WTC11 (cell line): Measurements from ENCODE around the gene LFNG. TPM values are rescaled to one million over a fixed set of nuclear protein-coding genes. Genes with fewer than 3 reads are reported as not detected.

Experiments
- ATAC-seq: fragments of 200-7000 bp; cut with Tn5 transposase; 2 replicates; pipeline ENCODE4 v1.10.0; 2021; ENCODE audit warnings: mild to moderate bottlenecking, moderate library complexity
- CTCF ChIA-PET: fragments of 300-600 bp; sonication (Branson Sonifier 250); formaldehyde crosslinking; loops from one replicate; lab custom pipeline; 2021; ENCODE audit warnings: antibody characterized with exemption; lab: Charles Lee
- POLR2A ChIA-PET: fragments of 350-600 bp; sonication (Branson Sonifier 250); formaldehyde crosslinking; loops from one replicate; lab custom pipeline; 2021; ENCODE audit warnings: antibody characterized with exemption; lab: Charles Lee
- DNase-seq: peaks from one replicate; pipeline ENCODE4 v3.0.0; 2021; ENCODE audit warnings: low spot score
- H3K27ac Mint-ChIP-seq: 2 replicates; pipeline ENCODE4 v1.8.0; 2021; ENCODE audit warnings: mixed read lengths
- H3K27me3 Mint-ChIP-seq: 2 replicates; pipeline ENCODE4 v1.8.0; 2021; ENCODE audit warnings: low read depth, mild to moderate bottlenecking, moderate library complexity, mixed read lengths
- H3K36me3 Mint-ChIP-seq: 2 replicates; pipeline ENCODE4 v1.8.0; 2021; ENCODE audit warnings: mixed read lengths
- H3K4me1 Mint-ChIP-seq: 2 replicates; pipeline ENCODE4 v1.8.0; 2022; ENCODE audit warnings: mixed read lengths
- H3K4me3 Mint-ChIP-seq: 2 replicates; pipeline ENCODE4 v1.8.0; 2021; ENCODE audit warnings: mild to moderate bottlenecking, moderate library complexity, mixed read lengths
- H3K9me3 Mint-ChIP-seq: 2 replicates; pipeline ENCODE4 v1.8.0; 2021; ENCODE audit warnings: mixed read lengths
- ATF6 ChIP-seq: sonication (generic); formaldehyde crosslinking; IDR thresholded peaks from 2 replicates; pipeline ENCODE4 v1.8.1; 2023; ENCODE audit warnings: mild to moderate bottlenecking, missing genetic modification reagents
- EMX1 ChIP-seq: fragments of 250-450 bp; sonication (Bioruptor Pico); IDR thresholded peaks from 2 replicates; pipeline ENCODE4 v1.8.0; 2021; ENCODE audit warnings: mild to moderate bottlenecking
- GABPB1 ChIP-seq: sonication (generic); formaldehyde crosslinking; IDR thresholded peaks from 2 replicates; pipeline ENCODE4 v1.8.1; 2023; ENCODE audit warnings: mild to moderate bottlenecking, missing genetic modification reagents
- GTF2I ChIP-seq: fragments of 250-450 bp; sonication (Bioruptor Pico); conservative IDR thresholded peaks from 2 replicates; pipeline ENCODE4 v1.4.0; 2021; ENCODE audit warnings: mild to moderate bottlenecking
- IRF1 ChIP-seq: sonication (generic); formaldehyde crosslinking; IDR thresholded peaks from 2 replicates; pipeline ENCODE4 v1.8.0; 2023; ENCODE audit warnings: missing genetic modification reagents
- MXD4 ChIP-seq: fragments of 250-450 bp; sonication (Bioruptor Pico); IDR thresholded peaks from 2 replicates; pipeline ENCODE4 v1.8.0; 2021; ENCODE audit warnings: mild to moderate bottlenecking, moderate library complexity, borderline replicate concordance
- NFATC4 ChIP-seq: fragments of 250-450 bp; sonication (Bioruptor Pico); IDR thresholded peaks from 2 replicates; pipeline ENCODE4 v1.9.0; 2021; ENCODE audit warnings: mild to moderate bottlenecking
- PRDM15 ChIP-seq: sonication (generic); formaldehyde crosslinking; IDR thresholded peaks from 2 replicates; pipeline ENCODE4 v1.8.0; 2022; ENCODE audit warnings: missing genetic modification reagents
- RELA ChIP-seq: sonication (generic); formaldehyde crosslinking; IDR thresholded peaks from 2 replicates; pipeline ENCODE4 v1.8.1; 2022; ENCODE audit warnings: missing genetic modification reagents, mild to moderate bottlenecking, borderline replicate concordance
- RORB ChIP-seq: fragments of 250-450 bp; sonication (Bioruptor Pico); IDR thresholded peaks from 2 replicates; pipeline ENCODE4 v1.9.0; 2021; ENCODE audit warnings: mild to moderate bottlenecking
- STAT6 ChIP-seq: sonication (generic); formaldehyde crosslinking; conservative IDR thresholded peaks from 2 replicates; pipeline ENCODE4 v1.8.1; 2023; ENCODE audit warnings: mild to moderate bottlenecking, low read depth, missing genetic modification reagents, moderate library complexity
- TEAD1 ChIP-seq: sonication (generic); formaldehyde crosslinking; IDR thresholded peaks from 2 replicates; pipeline ENCODE4 v1.8.0; 2022; ENCODE audit warnings: mild to moderate bottlenecking, missing genetic modification reagents
- ZBTB21 ChIP-seq: sonication (generic); formaldehyde crosslinking; IDR thresholded peaks from 2 replicates; pipeline ENCODE4 v1.8.1; 2023; ENCODE audit warnings: mild to moderate bottlenecking, missing genetic modification reagents, borderline replicate concordance
- ZNF219 ChIP-seq: sonication (generic); formaldehyde crosslinking; IDR thresholded peaks from 2 replicates; pipeline ENCODE4 v1.8.0; 2023; ENCODE audit warnings: missing genetic modification reagents, mild to moderate bottlenecking, borderline replicate concordance
- ZNF232 ChIP-seq: sonication (generic); formaldehyde crosslinking; IDR thresholded peaks from 2 replicates; pipeline ENCODE4 v1.8.0; 2022; ENCODE audit warnings: mild to moderate bottlenecking, missing genetic modification reagents
- ZNF396 ChIP-seq: fragments of 250-450 bp; sonication (Bioruptor Pico); IDR thresholded peaks from 2 replicates; pipeline ENCODE4 v1.8.0; 2021; ENCODE audit warnings: mild to moderate bottlenecking, moderate library complexity, borderline replicate concordance
- ZNF423 ChIP-seq: fragments of 250-450 bp; sonication (Bioruptor Pico); IDR thresholded peaks from 2 replicates; pipeline ENCODE4 v2.1.2; 2022; ENCODE audit warnings: mild to moderate bottlenecking, moderate library complexity
- total RNA-seq: library from RNA; stranded (reverse); gene quantifications from 3 replicates; pipeline ENCODE4 v1.2.3, GENCODE V29; 2021
- TF ChIP-seq, protein P1 (sequence below): sonication (generic); formaldehyde crosslinking; IDR thresholded peaks from 2 replicates; pipeline ENCODE4 v1.8.1; 2022; ENCODE audit warnings: low read depth, mild to moderate bottlenecking, moderate library complexity, missing genetic modification reagents, borderline replicate concordance
- TF ChIP-seq, protein P2 (sequence below): sonication (generic); formaldehyde crosslinking; IDR thresholded peaks from 2 replicates; pipeline ENCODE4 v1.8.1; 2023; ENCODE audit warnings: mild to moderate bottlenecking, missing genetic modification reagents, borderline replicate concordance

Gene LFNG
- total RNA-seq, 1 experiment from 2014 or later, result 29.4 TPM

- no peak for DNase-seq
- ChIA-PET POLR2A (interaction anchor here (0.6 to 1.6 kb wide), 2 partner anchors 122 to 265 kb away, joined by 4 to 5 read pairs; no protein-coding TSS in a partner anchor), CTCF (interaction anchor here (0.6 to 7.1 kb wide), 7 partner anchors 23 to 142 kb away, joined by 3 to 65 read pairs (median 4); partner anchors contain the start of gene BRAT1)
- Mint-ChIP-seq H3K36me3 (peaks cover 5% of the 10 kb centered on the region; the same call in 1 of the 2 replicates), H3K9me3 (no peaks in the 10 kb centered on the region), H3K27me3 (peaks cover 18% of the 10 kb centered on the region), H3K27ac (peak overlapping the region; percentile 84), H3K4me1 (peaks cover 42% of the 10 kb centered on the region), H3K4me3 (peak overlapping the region; percentile 56)
- TF ChIP-seq STAT6 (CRISPR knock-in tag), result no peak
- peak; percentile 81; the same call in 1 of the 2 replicates for TF ChIP-seq GTF2I (CRISPR knock-in tag)
- TF ChIP-seq EMX1, result no peak
- no peak for TF ChIP-seq RORB (CRISPR knock-in tag)
- TF ChIP-seq ZNF423 (CRISPR knock-in tag), result 0 out of 2 replicates have a peak, but pooled peaks have one; percentile 2
- TF ChIP-seq GABPB1 (CRISPR knock-in tag), result no peak
- TF ChIP-seq TEAD1 (CRISPR knock-in tag), result no peak; the same call in 1 of the 2 replicates
- TF ChIP-seq NFATC4 (CRISPR knock-in tag), result no peak
- ATAC-seq, result peak; percentile 2
Measured at GRCh38 chr7:2522780-2523433, 3.3 kb downstream of the LFNG start.

- peak overlapping the region; percentile 84; the same call in 1 of the 2 replicates for H3K27ac Mint-ChIP-seq
- H3K4me1 Mint-ChIP-seq, result peaks cover 41% of the 10 kb centered on the region
- ATAC-seq (peak; percentile 2; the same call in 1 of the 2 replicates), DNase-seq (peak; percentile 60)
- no peaks in the 10 kb centered on the region for H3K9me3 Mint-ChIP-seq
- H3K36me3 Mint-ChIP-seq, result peaks cover 5% of the 10 kb centered on the region; the same call in 1 of the 2 replicates
- POLR2A ChIA-PET, result interaction anchor here (0.7 to 1.6 kb wide), 4 partner anchors 26 to 148 kb away, joined by 3 to 4 read pairs (median 3); partner anchors contain the start of gene IQCE
- H3K4me3 Mint-ChIP-seq, result peak overlapping the region; percentile 56
- peaks cover 12% of the 10 kb centered on the region for H3K27me3 Mint-ChIP-seq
- CTCF ChIA-PET, result interaction anchor here (0.6 to 7.1 kb wide), 9 partner anchors 20 to 1531 kb away, joined by 3 to 65 read pairs (median 4); partner anchors contain the start of gene BRAT1
- TF ChIP-seq ZNF219 (CRISPR knock-in tag) (no peak), ZBTB21 (CRISPR knock-in tag) (no peak), IRF1 (CRISPR knock-in tag) (no peak), RELA (CRISPR knock-in tag) (no peak), MXD4 (CRISPR knock-in tag) (no peak), PRDM15 (CRISPR knock-in tag) (0 out of 2 replicates have a peak, but pooled peaks have one; percentile 13), ZNF232 (CRISPR knock-in tag) (no peak), ZNF396 (no peak), ATF6 (CRISPR knock-in tag) (no peak)
- TF ChIP-seq, protein P1, sequence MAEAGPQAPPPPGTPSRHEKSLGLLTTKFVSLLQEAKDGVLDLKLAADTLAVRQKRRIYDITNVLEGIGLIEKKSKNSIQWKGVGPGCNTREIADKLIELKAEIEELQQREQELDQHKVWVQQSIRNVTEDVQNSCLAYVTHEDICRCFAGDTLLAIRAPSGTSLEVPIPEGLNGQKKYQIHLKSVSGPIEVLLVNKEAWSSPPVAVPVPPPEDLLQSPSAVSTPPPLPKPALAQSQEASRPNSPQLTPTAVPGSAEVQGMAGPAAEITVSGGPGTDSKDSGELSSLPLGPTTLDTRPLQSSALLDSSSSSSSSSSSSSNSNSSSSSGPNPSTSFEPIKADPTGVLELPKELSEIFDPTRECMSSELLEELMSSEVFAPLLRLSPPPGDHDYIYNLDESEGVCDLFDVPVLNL (CRISPR knock-in tag), result no peak
- TF ChIP-seq, protein P2, sequence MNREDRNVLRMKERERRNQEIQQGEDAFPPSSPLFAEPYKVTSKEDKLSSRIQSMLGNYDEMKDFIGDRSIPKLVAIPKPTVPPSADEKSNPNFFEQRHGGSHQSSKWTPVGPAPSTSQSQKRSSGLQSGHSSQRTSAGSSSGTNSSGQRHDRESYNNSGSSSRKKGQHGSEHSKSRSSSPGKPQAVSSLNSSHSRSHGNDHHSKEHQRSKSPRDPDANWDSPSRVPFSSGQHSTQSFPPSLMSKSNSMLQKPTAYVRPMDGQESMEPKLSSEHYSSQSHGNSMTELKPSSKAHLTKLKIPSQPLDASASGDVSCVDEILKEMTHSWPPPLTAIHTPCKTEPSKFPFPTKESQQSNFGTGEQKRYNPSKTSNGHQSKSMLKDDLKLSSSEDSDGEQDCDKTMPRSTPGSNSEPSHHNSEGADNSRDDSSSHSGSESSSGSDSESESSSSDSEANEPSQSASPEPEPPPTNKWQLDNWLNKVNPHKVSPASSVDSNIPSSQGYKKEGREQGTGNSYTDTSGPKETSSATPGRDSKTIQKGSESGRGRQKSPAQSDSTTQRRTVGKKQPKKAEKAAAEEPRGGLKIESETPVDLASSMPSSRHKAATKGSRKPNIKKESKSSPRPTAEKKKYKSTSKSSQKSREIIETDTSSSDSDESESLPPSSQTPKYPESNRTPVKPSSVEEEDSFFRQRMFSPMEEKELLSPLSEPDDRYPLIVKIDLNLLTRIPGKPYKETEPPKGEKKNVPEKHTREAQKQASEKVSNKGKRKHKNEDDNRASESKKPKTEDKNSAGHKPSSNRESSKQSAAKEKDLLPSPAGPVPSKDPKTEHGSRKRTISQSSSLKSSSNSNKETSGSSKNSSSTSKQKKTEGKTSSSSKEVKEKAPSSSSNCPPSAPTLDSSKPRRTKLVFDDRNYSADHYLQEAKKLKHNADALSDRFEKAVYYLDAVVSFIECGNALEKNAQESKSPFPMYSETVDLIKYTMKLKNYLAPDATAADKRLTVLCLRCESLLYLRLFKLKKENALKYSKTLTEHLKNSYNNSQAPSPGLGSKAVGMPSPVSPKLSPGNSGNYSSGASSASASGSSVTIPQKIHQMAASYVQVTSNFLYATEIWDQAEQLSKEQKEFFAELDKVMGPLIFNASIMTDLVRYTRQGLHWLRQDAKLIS, result no peak
Measured at GRCh38 chr7:2523461-2523936, 3.9 kb downstream of the LFNG start.
